HCT116 (cell line): Measurements from ENCODE around the gene TAC3. TPM values are rescaled to one million over a fixed set of nuclear protein-coding genes. Genes with fewer than 3 reads are reported as not detected.
"Not testable (repeated sequence)": the region's sequence is repeated elsewhere in the genome, so short reads cannot be mapped to it uniquely, and the experiment has no call there.

Experiments
- ATAC-seq: fragments of 200-7000 bp; cut with Tn5 transposase; 2 replicates; pipeline ENCODE4 v1.9.1; 2020; ENCODE audit warnings: mild to moderate bottlenecking, moderate library complexity
- BruUV-seq: library from RNA; stranded (reverse); fragments of 400-500 nt; replicated peaks from 2 replicates; lab custom pipeline; 2021; lab: Mats Ljungman, UMichigan
- CTCF ChIA-PET: fragments of 300-600 bp; sonication (Branson Sonifier 250); formaldehyde crosslinking; loops from one replicate; lab custom pipeline; 2021; ENCODE audit warnings: antibody characterized with exemption; lab: Charles Lee
- POLR2A ChIA-PET: fragments of 300-600, 350-600 bp; sonication (Branson Sonifier 250); formaldehyde crosslinking; loops from one replicate; lab custom pipeline; 2021; ENCODE audit warnings: antibody characterized with exemption; lab: Charles Lee
- RAD21 ChIA-PET, 2 experiments: fragments of 300-600 bp; sonication (Branson Sonifier 250); formaldehyde crosslinking; loops; one replicate each; lab custom pipeline; 2023; ENCODE audit warnings: low total read pairs in 2 of 2; ENCODE audit not compliant: uncharacterized antibody in 2 of 2, unreplicated experiment in 2 of 2, low non-redundant PET in 1 of 2; lab: Charles Lee
- DNase-seq: peaks from one replicate; pipeline ENCODE4 v3.0.0-alpha.2; 2010; ENCODE audit warnings: low read depth, low spot score
- H2AFZ ChIP-seq: fragments of 200-600 bp; shearing (Covaris generic), sonication (generic); 2 replicates; pipeline ENCODE4 v1.6.1; 2017; ENCODE audit warnings: low read depth, mixed run types, mixed read lengths, antibody characterized with exemption, low read length; ENCODE audit not compliant: poor library complexity, severe bottlenecking
- H3K27ac ChIP-seq: 2 replicates; pipeline ENCODE4 v1.5.1; 2012; ENCODE audit warnings: low read depth, low read length
- H3K27me3 ChIP-seq: fragments of 200-600 bp; sonication (generic); 2 replicates; pipeline ENCODE4 v1.6.1; 2016; ENCODE audit warnings: mixed run types, low read length, mixed read lengths; ENCODE audit not compliant: insufficient read depth
- H3K36me3 ChIP-seq, 2 experiments: fragments of 200-500 bp in 1 of 2; fragments of 200-600 bp in 1 of 2; sonication (Bioruptor generic) in 1 of 2; sonication (generic) in 1 of 2; 2 replicates each; pipeline versions ENCODE4 v1.5.1 to v1.6.1; 2014 to 2016; ENCODE audit warnings: low read length in 2 of 2, inconsistent platforms in 1 of 2, mixed read lengths in 1 of 2, mixed run types in 1 of 2; ENCODE audit not compliant: insufficient read depth in 2 of 2, control insufficient read depth in 1 of 2
- H3K4me1 ChIP-seq, 2 experiments: fragments of 200-600 bp in 1 of 2; sonication (generic) in 1 of 2; 2 replicates each; pipeline versions ENCODE4 v1.5.1 to v1.6.1; 2012 to 2017; ENCODE audit warnings: low read length in 2 of 2, inconsistent platforms in 1 of 2, mild to moderate bottlenecking in 1 of 2, mixed read lengths in 1 of 2, mixed run types in 1 of 2, moderate library complexity in 1 of 2; ENCODE audit not compliant: insufficient read depth in 2 of 2, control insufficient read depth in 1 of 2
- H3K4me2 ChIP-seq: fragments of 200-600 bp; sonication (generic); 2 replicates; pipeline ENCODE4 v1.6.1; 2017; ENCODE audit warnings: mixed run types, low read length, mixed read lengths
- H3K4me3 ChIP-seq, 2 experiments: fragments of 200-600 bp in 1 of 2; sonication (generic) in 1 of 2; replicated peaks in 1 of 2; 2 replicates each; pipeline ENCODE4 v1.5.1; 2011 to 2016; ENCODE audit warnings: low read length in 2 of 2, control low read depth in 1 of 2, low read depth in 1 of 2, mild to moderate bottlenecking in 1 of 2, mixed read lengths in 1 of 2, mixed run types in 1 of 2
- H3K79me2 ChIP-seq: fragments of 200-600 bp; sonication (generic); 2 replicates; pipeline ENCODE4 v1.6.1; 2017; ENCODE audit warnings: mild to moderate bottlenecking, mixed run types, low read length, moderate library complexity, mixed read lengths; ENCODE audit not compliant: insufficient read depth
- H3K9ac ChIP-seq: fragments of 200-600 bp; sonication (generic); 2 replicates; pipeline ENCODE4 v1.6.1; 2016; ENCODE audit warnings: low read length, mixed read lengths
- H3K9me2 ChIP-seq: fragments of 200-600 bp; sonication (generic), shearing (Covaris generic); 2 replicates; pipeline ENCODE4 v1.6.1; 2017; ENCODE audit warnings: mixed run types, mild to moderate bottlenecking, moderate library complexity; ENCODE audit not compliant: insufficient read depth
- H3K9me3 ChIP-seq, 2 experiments: fragments of 200-500 bp in 1 of 2; fragments of 200-600 bp in 1 of 2; sonication (Bioruptor generic) in 1 of 2; sonication (generic) in 1 of 2; 2 replicates each; pipeline ENCODE4 v1.6.1; 2014 to 2017; ENCODE audit warnings: low read length in 2 of 2, mixed read lengths in 2 of 2, inconsistent platforms in 1 of 2, low read depth in 1 of 2, mild to moderate bottlenecking in 1 of 2, mixed run types in 1 of 2, moderate library complexity in 1 of 2; ENCODE audit not compliant: control insufficient read depth in 1 of 2, insufficient read depth in 1 of 2
- H4K20me1 ChIP-seq: fragments of 200-600 bp; sonication (generic), shearing (Covaris generic); 2 replicates; pipeline ENCODE4 v1.6.1; 2017; ENCODE audit warnings: mixed run types, mild to moderate bottlenecking, moderate library complexity; ENCODE audit not compliant: insufficient read depth
- EZH2phosphoT487 ChIP-seq: fragments of 200-600 bp; IDR thresholded peaks from 2 replicates; pipeline ENCODE4 v1.6.1; 2018; ENCODE audit warnings: antibody characterized with exemption, borderline replicate concordance
- MAX ChIP-seq: IDR thresholded peaks from 2 replicates; pipeline ENCODE4 v1.6.1; 2012
- POLR2A ChIP-seq: IDR thresholded peaks from 2 replicates; pipeline ENCODE4 v1.7.0; 2011; ENCODE audit warnings: borderline replicate concordance; ENCODE audit not compliant: insufficient read depth, insufficient read length; ENCODE audit errors: extremely low read depth
- SIN3A ChIP-seq: IDR thresholded peaks from 2 replicates; pipeline ENCODE4 v1.6.1; 2012; ENCODE audit warnings: low read depth
- intact Hi-C: fragments of 100-400 bp; cut with micrococcal nuclease; formaldehyde crosslinking; loops from 2 replicates; pipeline ENCODE4 v1.10.0; 2022
- total RNA-seq: library from RNA; stranded (reverse); gene quantifications from one replicate; pipeline ENCODE4 v1.2.1, GENCODE V29; 2021; ENCODE audit not compliant: unreplicated experiment

TAC3 gene
- total RNA-seq, 1 experiment from 2014 or later, result not detected

GRCh38 chr12:57025196-57025595 lies 8.9 kb upstream of the TAC3 start:
- Histone ChIP-seq H3K79me2 (no peaks in the 10 kb centered on the region), H3K9me2 (no peaks in the 10 kb centered on the region), H2AFZ (no peak overlapping the region), H3K27me3 (peaks cover 6% of the 10 kb centered on the region; the same call in 1 of the 2 replicates)
- POLR2A ChIA-PET, result no interaction called here
- TF ChIP-seq EZH2phosphoT487 (no peak), MAX (no peak), SIN3A (no peak), POLR2A (no peak)
- TF ChIP-seq, all 23 proteins: peak for 0
- H3K4me3 ChIP-seq, result no peak overlapping the region
- H3K4me1 ChIP-seq, result no peaks in the 10 kb centered on the region
- no peak overlapping the region for H3K27ac ChIP-seq
- no peaks in the 10 kb centered on the region for H4K20me1 ChIP-seq
- intact Hi-C loops, result no loop called here
- DNase-seq (no peak), ATAC-seq (no peak)
- RAD21 ChIA-PET, result no interaction called here
- H3K9me3 ChIP-seq, result no peaks in the 10 kb centered on the region
- H3K4me2 ChIP-seq, result no peak overlapping the region
- no TSS peak for BruUV-seq
- no peak overlapping the region for H3K9ac ChIP-seq
- CTCF ChIA-PET, result interaction anchor here (1.4 kb wide), 1 partner anchor 17 kb away, joined by 3 read pairs; no protein-coding TSS in a partner anchor
- no peaks in the 10 kb centered on the region for H3K36me3 ChIP-seq

- H3K4me2 ChIP-seq, POLR2A ChIA-PET, H3K27ac ChIP-seq, H2AFZ ChIP-seq, H3K9me3 ChIP-seq, ATAC-seq, BruUV-seq, DNase-seq, CTCF ChIA-PET, H3K9ac ChIP-seq, H3K79me2 ChIP-seq, H3K36me3 ChIP-seq, H4K20me1 ChIP-seq, H3K4me1 ChIP-seq, H3K27me3 ChIP-seq, intact Hi-C loops, RAD21 ChIA-PET, H3K4me3 ChIP-seq, H3K9me2 ChIP-seq: not testable (repeated sequence)
These were observed 6.0 kb upstream of the TAC3 start for GRCh38 chr12:57022324-57022723.
